GM12878 (cell line): ENCODE measurements around the gene CYB5R3. TPM values are rescaled to one million over a fixed set of nuclear protein-coding genes. Genes with fewer than 3 reads are reported as not detected.

Source experiments
- ATAC-seq: fragments of 200-7000 bp; cut with Tn5 transposase; 3 replicates; pipeline ENCODE4 v1.9.1; 2020; ENCODE audit warnings: mild to moderate bottlenecking, moderate library complexity
- BruUV-seq: library from RNA; stranded (reverse); fragments of 400-500 nt; replicated peaks from 2 replicates; lab custom pipeline; 2021; lab: Mats Ljungman, UMichigan
- CTCF ChIA-PET: fragments of 300-600 bp; sonication (Branson Sonifier 250); formaldehyde crosslinking; extraction: SDS; loops from one replicate; lab custom pipeline; 2021; ENCODE audit warnings: inconsistent platforms; lab: Yijun Ruan, JAX
- POLR2A ChIA-PET: fragments of 350-600 bp; formaldehyde crosslinking; extraction: SDS; loops from one replicate; lab custom pipeline; 2021; ENCODE audit warnings: inconsistent platforms; lab: Charles Lee
- RAD21 ChIA-PET: fragments of 300-600 bp; sonication (Branson Sonifier 250); formaldehyde crosslinking; loops from one replicate; lab custom pipeline; 2023; ENCODE audit warnings: antibody characterized with exemption; ENCODE audit not compliant: unreplicated experiment; lab: Charles Lee
- SMC1A ChIA-PET: fragments of 300-600 bp; sonication (Branson Sonifier 250); formaldehyde crosslinking; loops from one replicate; lab custom pipeline; 2023; ENCODE audit not compliant: unreplicated experiment, uncharacterized antibody; lab: Charles Lee
- DNase-seq: peaks from one replicate; pipeline ENCODE4 v3.0.0-alpha.2; 2011; ENCODE audit warnings: low read depth, low spot score
- FAIRE-seq: peaks from 3 replicates; lab custom pipeline; 2011; peaks lifted over from hg19 to GRCh38; lab: Jason Lieb, UNC
- H2AFZ ChIP-seq: 2 replicates; pipeline ENCODE4 v1.6.0; 2011; ENCODE audit warnings: low read depth, low read length, control low read depth; ENCODE audit not compliant: control insufficient read depth
- H3K27ac ChIP-seq: 2 replicates; pipeline ENCODE4 v1.5.1; 2011; ENCODE audit warnings: control low read depth; ENCODE audit not compliant: control insufficient read depth, insufficient read depth
- H3K27me3 ChIP-seq, 2 experiments: replicated peaks in 1 of 2; 2 replicates each; pipeline versions ENCODE4 v1.6.0 to v1.6.1; 2011; ENCODE audit warnings: low read length in 1 of 2; ENCODE audit not compliant: control insufficient read depth in 2 of 2, insufficient read depth in 2 of 2
- H3K36me3 ChIP-seq, 2 experiments: 2 replicates each; pipeline ENCODE4 v1.5.1; 2011; ENCODE audit warnings: low read length in 1 of 2; ENCODE audit not compliant: control insufficient read depth in 2 of 2, insufficient read depth in 2 of 2
- H3K4me1 ChIP-seq: 2 replicates; pipeline ENCODE4 v1.6.1; 2011; ENCODE audit warnings: mild to moderate bottlenecking, low read length, moderate library complexity, mixed read lengths; ENCODE audit not compliant: control insufficient read depth, insufficient read depth
- H3K4me2 ChIP-seq: 2 replicates; pipeline ENCODE4 v1.6.0; 2011; ENCODE audit warnings: control low read depth; ENCODE audit not compliant: control insufficient read depth, insufficient read depth
- H3K4me3 ChIP-seq: fragments of 200-600 bp; sonication (generic); 2 replicates; pipeline ENCODE4 v1.5.1; 2016
- H3K79me2 ChIP-seq: 2 replicates; pipeline ENCODE4 v1.6.0; 2011; ENCODE audit warnings: low read length; ENCODE audit not compliant: control insufficient read depth, insufficient read depth
- H3K9ac ChIP-seq: 2 replicates; pipeline ENCODE4 v1.8.0; 2011; ENCODE audit warnings: low read length, control low read depth, mixed read lengths; ENCODE audit not compliant: control insufficient read depth, insufficient read depth
- H3K9me3 ChIP-seq: replicated peaks from 3 replicates; pipeline ENCODE4 v1.5.1; 2011; ENCODE audit warnings: mild to moderate bottlenecking, low read length; ENCODE audit not compliant: control insufficient read depth, insufficient read depth
- H4K20me1 ChIP-seq: 2 replicates; pipeline ENCODE4 v1.6.0; 2011; ENCODE audit not compliant: control insufficient read depth, insufficient read depth
- ASH2L ChIP-seq: fragments of 300-600, 200-600 bp; sonication (generic); IDR thresholded peaks from 2 replicates; pipeline ENCODE4 v1.6.1; 2017; ENCODE audit warnings: low read depth, mild to moderate bottlenecking, borderline replicate concordance
- CTCF ChIP-seq, 3 experiments: IDR thresholded peaks in 2 of 3; conservative IDR thresholded peaks in 1 of 3; 2 replicates each; pipeline ENCODE4 v1.5.1; 2011; ENCODE audit warnings: low read depth in 3 of 3, low read length in 3 of 3, mild to moderate bottlenecking in 3 of 3, control low read depth in 2 of 3, moderate library complexity in 2 of 3, inconsistent platforms in 1 of 3, mixed read lengths in 1 of 3; ENCODE audit not compliant: control insufficient read depth in 2 of 3, insufficient read depth in 1 of 3; ENCODE audit errors: extremely low read depth in 1 of 3
- FOS ChIP-seq: IDR thresholded peaks from 3 replicates; pipeline ENCODE4 v1.6.1; 2011; ENCODE audit warnings: borderline replicate concordance; ENCODE audit not compliant: insufficient read length; ENCODE audit errors: extremely low read depth
- KDM1A ChIP-seq: fragments of 200-600 bp; sonication (generic); IDR thresholded peaks from 2 replicates; pipeline ENCODE4 v1.6.1; 2016; ENCODE audit warnings: borderline replicate concordance
- NR2C1 ChIP-seq: fragments of 450-650 bp; IDR thresholded peaks from 2 replicates; pipeline ENCODE4 v1.6.1; 2017; ENCODE audit warnings: antibody characterized with exemption, mild to moderate bottlenecking, moderate library complexity
- PAX5 ChIP-seq: IDR thresholded peaks from 2 replicates; pipeline ENCODE4 v1.6.1; 2011; ENCODE audit warnings: low read depth, low read length, borderline replicate concordance
- PAX8 ChIP-seq: fragments of 450-650 bp; IDR thresholded peaks from 2 replicates; pipeline ENCODE4 v1.6.1; 2017; ENCODE audit warnings: mild to moderate bottlenecking, moderate library complexity
- RELA ChIP-seq: fragments of 450-650 bp; IDR thresholded peaks from 2 replicates; pipeline ENCODE4 v1.8.0; 2014; ENCODE audit warnings: borderline replicate concordance; ENCODE audit not compliant: partially characterized antibody
- WGBS: methylation state at CpG from one replicate; pipeline ENCODE4 v1.1.6; 2016; ENCODE audit warnings: low lambda C conversion rate; ENCODE audit not compliant: insufficient replicate concordance, insufficient coverage; ENCODE audit errors: missing lambda C conversion rate; 5-methylcytosine and 5-hydroxymethylcytosine counted together
- in situ Hi-C: fragments of 300-500 bp; cut with MboI; formaldehyde crosslinking; loops from 9 replicates; pipeline ENCODE4 v1.14.3; 2018; ENCODE audit warnings: mixed read lengths
- intact Hi-C: fragments of 100-400 bp; cut with micrococcal nuclease; formaldehyde crosslinking; loops from one replicate; pipeline ENCODE4 v1.14.2; 2022; ENCODE audit not compliant: unreplicated experiment
- polyA plus RNA-seq, 11 experiments: library from polyadenylated mRNA; depleted of rRNA in 4 of 11; unstranded in 6 of 11; stranded (reverse) in 5 of 11; fragments of >200 nt; fragmentation: Nextera tagmentation in 4 of 11; fragmentation: Illumina TruSeq in 1 of 11; extraction: Ambion mirVana in 4 of 11; extraction: Trizol in 1 of 11; gene quantifications; 1 replicate in 1 of 11; 2 replicates in 10 of 11; pipeline versions ENCODE4 v1.2.1 to v1.2.3, GENCODE V29; 2011 to 2016; ENCODE audit warnings: inconsistent platforms in 2 of 11, missing spikeins in 2 of 11, low read depth in 1 of 11
- total RNA-seq, 4 experiments: library from RNA; depleted of rRNA in 3 of 4; stranded (reverse); fragments of >200 nt in 3 of 4; fragmentation: Illumina TruSeq in 1 of 4; extraction: Trizol in 1 of 4; gene quantifications; 2 replicates each; pipeline versions ENCODE4 v1.2.1 to v1.2.3, GENCODE V29; 2013 to 2021
- TF ChIP-seq, protein P1 (sequence below): fragments of 450-650 bp; IDR thresholded peaks from 2 replicates; pipeline ENCODE4 v1.6.1; 2017; ENCODE audit warnings: antibody characterized with exemption, mild to moderate bottlenecking, moderate library complexity

The CYB5R3 gene
- total and polyA plus RNA-seq, 10 of the 15 experiments (the other 5 are each of a cell fraction or from before 2014, with no cell fraction given) = 2.0 to 119 (median 67.8) TPM

DNA sequence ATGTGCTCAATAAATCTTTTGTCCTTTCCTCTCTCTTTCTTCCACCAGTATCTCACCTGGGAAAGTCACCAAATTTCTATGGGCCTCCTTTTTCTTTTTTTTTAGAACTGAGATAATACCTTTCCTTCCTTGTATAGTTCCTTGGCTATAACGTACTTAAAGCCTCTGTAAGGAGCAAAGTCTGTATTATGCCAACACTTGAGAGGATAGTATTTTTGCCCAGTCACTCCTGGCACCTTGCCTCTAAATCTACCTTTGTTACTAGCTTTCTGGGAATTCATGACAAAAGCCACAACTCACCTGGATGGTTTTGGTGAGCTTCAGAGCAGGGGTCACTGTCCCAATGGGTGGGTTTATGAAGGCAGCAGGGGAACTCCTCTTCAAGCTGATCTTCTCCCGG lies 46.7 kb downstream of the CYB5R3 start:
- no peak overlapping the region for H3K27ac ChIP-seq
- peaks cover 23% of the 10 kb centered on the region for H3K79me2 ChIP-seq
- H3K4me2 ChIP-seq = no peak overlapping the region
- TF ChIP-seq RELA (no peak), NR2C1 (no peak), PAX8 (no peak), ASH2L (no peak), FOS (no peak), PAX5 (no peak), KDM1A (no peak), CTCF (IDR thresholded peaks at IDR 0.05 in 2 of 3, conservative IDR thresholded peaks at IDR 0.05 in 1 of 3; ENCODE audit: control insufficient read depth in 2 of 3, extremely low read depth in 1 of 3, insufficient read depth in 1 of 3, low read depth in 3 of 3, low read length in 3 of 3) (no peak)
- TF ChIP-seq, protein P1, sequence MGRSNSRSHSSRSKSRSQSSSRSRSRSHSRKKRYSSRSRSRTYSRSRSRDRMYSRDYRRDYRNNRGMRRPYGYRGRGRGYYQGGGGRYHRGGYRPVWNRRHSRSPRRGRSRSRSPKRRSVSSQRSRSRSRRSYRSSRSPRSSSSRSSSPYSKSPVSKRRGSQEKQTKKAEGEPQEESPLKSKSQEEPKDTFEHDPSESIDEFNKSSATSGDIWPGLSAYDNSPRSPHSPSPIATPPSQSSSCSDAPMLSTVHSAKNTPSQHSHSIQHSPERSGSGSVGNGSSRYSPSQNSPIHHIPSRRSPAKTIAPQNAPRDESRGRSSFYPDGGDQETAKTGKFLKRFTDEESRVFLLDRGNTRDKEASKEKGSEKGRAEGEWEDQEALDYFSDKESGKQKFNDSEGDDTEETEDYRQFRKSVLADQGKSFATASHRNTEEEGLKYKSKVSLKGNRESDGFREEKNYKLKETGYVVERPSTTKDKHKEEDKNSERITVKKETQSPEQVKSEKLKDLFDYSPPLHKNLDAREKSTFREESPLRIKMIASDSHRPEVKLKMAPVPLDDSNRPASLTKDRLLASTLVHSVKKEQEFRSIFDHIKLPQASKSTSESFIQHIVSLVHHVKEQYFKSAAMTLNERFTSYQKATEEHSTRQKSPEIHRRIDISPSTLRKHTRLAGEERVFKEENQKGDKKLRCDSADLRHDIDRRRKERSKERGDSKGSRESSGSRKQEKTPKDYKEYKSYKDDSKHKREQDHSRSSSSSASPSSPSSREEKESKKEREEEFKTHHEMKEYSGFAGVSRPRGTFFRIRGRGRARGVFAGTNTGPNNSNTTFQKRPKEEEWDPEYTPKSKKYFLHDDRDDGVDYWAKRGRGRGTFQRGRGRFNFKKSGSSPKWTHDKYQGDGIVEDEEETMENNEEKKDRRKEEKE = no peak
- no peak overlapping the region for H3K4me3 ChIP-seq
- H3K27me3 ChIP-seq = no peaks in the 10 kb centered on the region
- no peaks in the 10 kb centered on the region for H3K9me3 ChIP-seq
- RAD21 ChIA-PET = no interaction called here
- DNase-seq = no peak
- POLR2A ChIA-PET = no interaction called here
- no peak overlapping the region for H3K9ac ChIP-seq
- SMC1A ChIA-PET = no interaction called here
- FAIRE-seq = peak; percentile 13
- no TSS peak for BruUV-seq
- WGBS = 100% methylated on average over 2 of the region's 2 CpGs
- H4K20me1 ChIP-seq = 0 out of 2 replicates have a peak, but pooled peaks cover 7% of the 10 kb centered on the region
- in situ Hi-C loops = no loop called here
- ATAC-seq = no peak
- no peak overlapping the region for H2AFZ ChIP-seq
- CTCF ChIA-PET = no interaction called here
- peaks cover 26 to 36% of the 10 kb centered on the region in 2 experiments for H3K36me3 ChIP-seq
- no peaks in the 10 kb centered on the region for H3K4me1 ChIP-seq
- intact Hi-C loops = no loop called here
